ENCODE data around the gene PIBF1. TPM values are rescaled to one million over a fixed set of nuclear protein-coding genes. Genes with fewer than 3 reads are reported as not detected.

The PIBF1 gene
- total and polyA plus RNA-seq, 4 donors, result 3.1 to 18.3 (median 6.5) TPM

DNA sequence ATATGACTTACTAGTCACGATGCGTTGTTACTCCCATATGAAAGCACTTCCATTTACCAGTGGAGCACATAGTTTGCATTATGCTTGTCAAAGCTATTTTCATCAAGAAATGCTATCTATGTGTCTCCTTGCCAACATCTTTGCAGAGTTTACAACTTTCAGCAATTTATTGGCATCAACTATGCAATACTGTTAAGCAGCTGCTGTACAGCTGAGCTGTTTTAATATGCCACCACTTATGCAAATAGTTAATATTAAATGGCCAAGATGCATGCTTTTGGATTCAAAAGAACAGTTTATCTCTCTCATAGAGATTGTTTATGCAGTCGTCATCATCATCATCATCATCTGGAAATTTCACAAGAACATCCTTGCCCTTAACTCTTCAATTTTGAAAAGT, 209.0 kb downstream of the PIBF1 start:
- no peaks in the 10 kb centered on the region for H3K9me3 ChIP-seq (ENCODE audit: control insufficient read depth in 4 of 4, low read length in 3 of 4)
- TF ChIP-seq HNF4A (conservative IDR thresholded peaks at IDR 0.05) (no peak), RXRA (IDR thresholded peaks at IDR 0.05) (no peak), YY1 (IDR thresholded peaks at IDR 0.05) (no peak), HNF4G (IDR thresholded peaks at IDR 0.05) (no peak), RAD21 (IDR thresholded peaks at IDR 0.05) (no peak), FOXA2 (IDR thresholded peaks at IDR 0.05) (no peak), FOXA1 (IDR thresholded peaks at IDR 0.05) (no peak), TAF1 (conservative IDR thresholded peaks at IDR 0.05) (no peak), EGR1 (IDR thresholded peaks at IDR 0.05; ENCODE audit: low read depth in 2 of 2) (no peak)
- TF ChIP-seq, protein P1, sequence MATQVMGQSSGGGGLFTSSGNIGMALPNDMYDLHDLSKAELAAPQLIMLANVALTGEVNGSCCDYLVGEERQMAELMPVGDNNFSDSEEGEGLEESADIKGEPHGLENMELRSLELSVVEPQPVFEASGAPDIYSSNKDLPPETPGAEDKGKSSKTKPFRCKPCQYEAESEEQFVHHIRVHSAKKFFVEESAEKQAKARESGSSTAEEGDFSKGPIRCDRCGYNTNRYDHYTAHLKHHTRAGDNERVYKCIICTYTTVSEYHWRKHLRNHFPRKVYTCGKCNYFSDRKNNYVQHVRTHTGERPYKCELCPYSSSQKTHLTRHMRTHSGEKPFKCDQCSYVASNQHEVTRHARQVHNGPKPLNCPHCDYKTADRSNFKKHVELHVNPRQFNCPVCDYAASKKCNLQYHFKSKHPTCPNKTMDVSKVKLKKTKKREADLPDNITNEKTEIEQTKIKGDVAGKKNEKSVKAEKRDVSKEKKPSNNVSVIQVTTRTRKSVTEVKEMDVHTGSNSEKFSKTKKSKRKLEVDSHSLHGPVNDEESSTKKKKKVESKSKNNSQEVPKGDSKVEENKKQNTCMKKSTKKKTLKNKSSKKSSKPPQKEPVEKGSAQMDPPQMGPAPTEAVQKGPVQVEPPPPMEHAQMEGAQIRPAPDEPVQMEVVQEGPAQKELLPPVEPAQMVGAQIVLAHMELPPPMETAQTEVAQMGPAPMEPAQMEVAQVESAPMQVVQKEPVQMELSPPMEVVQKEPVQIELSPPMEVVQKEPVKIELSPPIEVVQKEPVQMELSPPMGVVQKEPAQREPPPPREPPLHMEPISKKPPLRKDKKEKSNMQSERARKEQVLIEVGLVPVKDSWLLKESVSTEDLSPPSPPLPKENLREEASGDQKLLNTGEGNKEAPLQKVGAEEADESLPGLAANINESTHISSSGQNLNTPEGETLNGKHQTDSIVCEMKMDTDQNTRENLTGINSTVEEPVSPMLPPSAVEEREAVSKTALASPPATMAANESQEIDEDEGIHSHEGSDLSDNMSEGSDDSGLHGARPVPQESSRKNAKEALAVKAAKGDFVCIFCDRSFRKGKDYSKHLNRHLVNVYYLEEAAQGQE (IDR thresholded peaks at IDR 0.05), result no peak
- H3K9ac ChIP-seq (ENCODE audit: low read depth in 1 of 2, low read length in 2 of 2), result no peak overlapping the region
- peaks cover 0 to 6% (median under 1%) of the 10 kb centered on the region in 4 donors for H3K36me3 ChIP-seq (ENCODE audit: control insufficient read depth in 4 of 4, insufficient read depth in 3 of 4, low read depth in 1 of 4, low read length in 3 of 4)
- 83% methylated on average over 3 of the region's 3 CpGs for WGBS
- H3K27me3 ChIP-seq (ENCODE audit: control insufficient read depth in 4 of 4, insufficient read depth in 4 of 4, low read length in 3 of 4), result no peaks in the 10 kb centered on the region
- no peaks in the 10 kb centered on the region for H3K4me1 ChIP-seq (ENCODE audit: control insufficient read depth in 4 of 4, insufficient read depth in 4 of 4, low read length in 3 of 4)
- no peak for DNase-seq (ENCODE audit: low spot score)
- no peak overlapping the region for H3K27ac ChIP-seq (ENCODE audit: low read depth in 1 of 2, low read length in 2 of 2)
- H3K4me3 ChIP-seq (ENCODE audit: low read depth in 1 of 3, low read length in 3 of 3), result no peak overlapping the region

DNA sequence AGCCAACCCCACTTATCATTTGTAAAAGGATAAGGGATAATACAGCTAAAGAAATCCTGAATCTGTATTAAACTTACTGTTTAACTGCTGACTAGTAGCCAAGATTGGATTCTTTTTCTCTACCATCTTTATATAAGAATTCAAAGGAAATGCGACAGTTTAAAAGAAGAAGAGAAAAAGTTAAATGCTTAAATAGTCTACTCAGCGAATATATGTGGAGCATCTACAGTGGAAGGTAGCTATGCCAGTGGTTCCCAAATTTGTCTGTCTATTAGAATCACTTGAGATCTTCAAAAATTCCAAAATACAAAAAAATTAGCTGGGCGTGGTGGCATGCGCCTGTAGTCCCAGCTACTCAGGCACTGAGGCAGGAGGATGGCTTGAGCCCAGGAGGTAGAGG, 216.1 kb downstream of the PIBF1 start:
- no peak for DNase-seq (ENCODE audit: low spot score)
- TF ChIP-seq FOXA2 (IDR thresholded peaks at IDR 0.05), result no peak
- TF ChIP-seq EGR1 (IDR thresholded peaks at IDR 0.05; ENCODE audit: low read depth in 2 of 2), result no peak
- TF ChIP-seq JUND (IDR thresholded peaks at IDR 0.05), result no peak
- Histone ChIP-seq H3K4me1 (ENCODE audit: control insufficient read depth in 4 of 4, insufficient read depth in 4 of 4, low read length in 3 of 4) (no peaks in the 10 kb centered on the region), H3K36me3 (ENCODE audit: control insufficient read depth in 4 of 4, insufficient read depth in 3 of 4, low read depth in 1 of 4, low read length in 3 of 4) (peaks cover 0 to 4% (median under 1%) of the 10 kb centered on the region in 4 donors), H3K27me3 (ENCODE audit: control insufficient read depth in 4 of 4, insufficient read depth in 4 of 4, low read length in 3 of 4) (no peaks in the 10 kb centered on the region), H3K4me3 (ENCODE audit: low read depth in 1 of 3, low read length in 3 of 3) (no peak overlapping the region), H3K9me3 (ENCODE audit: control insufficient read depth in 4 of 4, low read length in 3 of 4) (no peaks in the 10 kb centered on the region), H3K27ac (ENCODE audit: low read depth in 1 of 2, low read length in 2 of 2) (no peak overlapping the region), H3K9ac (ENCODE audit: low read depth in 1 of 2, low read length in 2 of 2) (no peak overlapping the region)
- WGBS, result 98% methylated on average over 4 of the region's 4 CpGs

DNA sequence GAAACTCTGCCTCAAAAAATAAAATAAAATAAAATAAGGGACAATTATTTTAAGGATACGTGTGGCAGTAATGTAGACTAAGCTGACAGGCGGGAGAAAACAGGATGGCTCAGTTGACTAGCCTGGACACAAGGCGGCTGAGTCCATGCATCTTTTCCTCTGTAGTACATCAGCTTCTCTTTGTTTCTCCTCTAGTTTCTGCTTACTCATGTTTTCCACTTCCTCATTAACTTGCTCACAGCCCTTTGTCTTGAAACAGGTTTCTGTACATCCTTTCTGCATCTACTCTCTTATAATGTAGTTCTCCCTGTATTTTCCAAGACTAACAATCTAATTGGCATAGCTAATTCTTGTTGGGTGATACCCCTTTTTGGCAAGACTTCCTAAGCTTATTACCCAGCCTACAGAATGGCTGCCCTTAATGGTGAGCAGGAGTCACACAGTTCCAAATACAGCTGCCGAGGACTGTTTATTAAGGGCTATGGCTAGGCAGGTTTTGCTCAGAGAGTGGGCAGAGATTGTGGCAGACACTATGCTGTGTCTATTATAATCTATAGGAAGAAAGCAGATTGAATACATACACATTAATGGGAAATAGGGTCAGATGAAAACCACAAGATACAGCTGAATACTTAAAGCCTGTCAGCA, 218.2 kb downstream of the PIBF1 start:
- WGBS, result 87% methylated on average over 4 of the region's 4 CpGs
- peaks cover 0 to 4% (median under 1%) of the 10 kb centered on the region in 4 donors for H3K36me3 ChIP-seq (ENCODE audit: control insufficient read depth in 4 of 4, insufficient read depth in 3 of 4, low read depth in 1 of 4, low read length in 3 of 4)

More for the DNA sequence above, 218.2 kb downstream of the PIBF1 start:
- Histone ChIP-seq H3K27ac (ENCODE audit: low read depth in 1 of 2, low read length in 2 of 2) (no peak overlapping the region), H3K9me3 (ENCODE audit: control insufficient read depth in 4 of 4, low read length in 3 of 4) (no peaks in the 10 kb centered on the region), H3K4me1 (ENCODE audit: control insufficient read depth in 4 of 4, insufficient read depth in 4 of 4, low read length in 3 of 4) (no peaks in the 10 kb centered on the region), H3K4me3 (ENCODE audit: low read depth in 1 of 3, low read length in 3 of 3) (no peak overlapping the region), H3K9ac (ENCODE audit: low read depth in 1 of 2, low read length in 2 of 2) (no peak overlapping the region), H3K27me3 (ENCODE audit: control insufficient read depth in 4 of 4, insufficient read depth in 4 of 4, low read length in 3 of 4) (no peaks in the 10 kb centered on the region)
- no peak for TF ChIP-seq FOXA2 (IDR thresholded peaks at IDR 0.05)
- TF ChIP-seq FOXA1 (IDR thresholded peaks at IDR 0.05), result no peak
- TF ChIP-seq, protein P2, sequence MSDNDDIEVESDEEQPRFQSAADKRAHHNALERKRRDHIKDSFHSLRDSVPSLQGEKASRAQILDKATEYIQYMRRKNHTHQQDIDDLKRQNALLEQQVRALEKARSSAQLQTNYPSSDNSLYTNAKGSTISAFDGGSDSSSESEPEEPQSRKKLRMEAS (IDR thresholded peaks at IDR 0.05), result no peak
- no peak for TF ChIP-seq RXRA (IDR thresholded peaks at IDR 0.05)
- no peak for TF ChIP-seq TAF1 (conservative IDR thresholded peaks at IDR 0.05)
- no peak for TF ChIP-seq YY1 (IDR thresholded peaks at IDR 0.05)
- no peak for TF ChIP-seq RAD21 (IDR thresholded peaks at IDR 0.05)
- TF ChIP-seq NR2F2 (IDR thresholded peaks at IDR 0.05), result no peak
- TF ChIP-seq, protein P3, sequence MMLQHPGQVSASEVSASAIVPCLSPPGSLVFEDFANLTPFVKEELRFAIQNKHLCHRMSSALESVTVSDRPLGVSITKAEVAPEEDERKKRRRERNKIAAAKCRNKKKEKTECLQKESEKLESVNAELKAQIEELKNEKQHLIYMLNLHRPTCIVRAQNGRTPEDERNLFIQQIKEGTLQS (IDR thresholded peaks at IDR 0.05), result no peak
- no peak for TF ChIP-seq GABPA (IDR thresholded peaks at IDR 0.05 in 1 of 2, conservative IDR thresholded peaks at IDR 0.05 in 1 of 2)
- TF ChIP-seq SP1 (IDR thresholded peaks at IDR 0.05), result no peak
- no peak for TF ChIP-seq HNF4G (IDR thresholded peaks at IDR 0.05)
- TF ChIP-seq, protein P4, sequence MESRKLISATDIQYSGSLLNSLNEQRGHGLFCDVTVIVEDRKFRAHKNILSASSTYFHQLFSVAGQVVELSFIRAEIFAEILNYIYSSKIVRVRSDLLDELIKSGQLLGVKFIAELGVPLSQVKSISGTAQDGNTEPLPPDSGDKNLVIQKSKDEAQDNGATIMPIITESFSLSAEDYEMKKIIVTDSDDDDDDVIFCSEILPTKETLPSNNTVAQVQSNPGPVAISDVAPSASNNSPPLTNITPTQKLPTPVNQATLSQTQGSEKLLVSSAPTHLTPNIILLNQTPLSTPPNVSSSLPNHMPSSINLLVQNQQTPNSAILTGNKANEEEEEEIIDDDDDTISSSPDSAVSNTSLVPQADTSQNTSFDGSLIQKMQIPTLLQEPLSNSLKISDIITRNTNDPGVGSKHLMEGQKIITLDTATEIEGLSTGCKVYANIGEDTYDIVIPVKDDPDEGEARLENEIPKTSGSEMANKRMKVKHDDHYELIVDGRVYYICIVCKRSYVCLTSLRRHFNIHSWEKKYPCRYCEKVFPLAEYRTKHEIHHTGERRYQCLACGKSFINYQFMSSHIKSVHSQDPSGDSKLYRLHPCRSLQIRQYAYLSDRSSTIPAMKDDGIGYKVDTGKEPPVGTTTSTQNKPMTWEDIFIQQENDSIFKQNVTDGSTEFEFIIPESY (IDR thresholded peaks at IDR 0.05), result no peak
- DNase-seq (ENCODE audit: low spot score), result no peak
